ENCODE measurements around the gene DYNC2H1.
A peak's percentile ranks its signal among the peaks of the same experiment; 100 is the strongest.
"Not testable (repeated sequence)": the region's sequence is repeated elsewhere in the genome, so short reads cannot be mapped to it uniquely, and the experiment has no call there.

DYNC2H1 gene

DNA sequence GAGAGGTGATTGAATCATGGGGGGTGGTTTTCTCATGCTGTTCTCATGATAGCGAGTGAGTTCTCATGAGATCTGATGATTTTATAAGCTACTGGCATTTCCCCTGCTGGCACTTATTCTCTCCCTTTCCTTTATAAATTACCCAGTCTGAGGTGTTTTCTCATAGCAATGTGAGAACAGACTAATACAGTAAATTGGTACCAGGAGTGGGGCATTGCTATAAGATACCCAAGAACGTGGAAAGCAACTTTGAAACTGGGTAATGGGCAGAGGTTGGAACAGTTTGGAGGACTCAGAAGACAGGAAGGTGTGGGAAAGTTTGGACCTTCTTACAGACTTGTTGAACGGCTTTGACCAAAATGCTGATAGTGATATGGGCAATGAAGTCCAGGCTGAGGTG is 265.0 kb downstream of the DYNC2H1 start:
- DNase-seq: not testable (repeated sequence)

DNA sequence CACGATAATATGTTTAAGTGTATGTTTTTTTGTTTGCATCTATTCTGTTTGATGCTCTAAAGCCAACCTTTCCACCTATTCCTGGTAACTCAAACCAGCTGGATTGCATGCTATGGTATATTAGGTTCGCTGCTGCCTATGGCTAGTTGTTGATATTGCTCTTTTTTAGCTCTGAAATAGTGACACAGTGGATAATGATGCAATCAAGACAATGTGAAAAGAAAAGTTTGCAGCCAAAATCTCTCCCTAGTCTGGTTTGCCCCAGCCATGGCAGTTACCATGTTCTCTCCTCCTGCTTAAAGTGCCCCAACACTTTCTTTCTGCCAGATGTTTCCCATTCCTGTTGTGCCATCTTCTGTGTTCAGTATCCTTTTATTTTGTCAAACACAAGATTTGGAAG is 269.7 kb downstream of the DYNC2H1 start:
- DNase-seq: no peak

DNA sequence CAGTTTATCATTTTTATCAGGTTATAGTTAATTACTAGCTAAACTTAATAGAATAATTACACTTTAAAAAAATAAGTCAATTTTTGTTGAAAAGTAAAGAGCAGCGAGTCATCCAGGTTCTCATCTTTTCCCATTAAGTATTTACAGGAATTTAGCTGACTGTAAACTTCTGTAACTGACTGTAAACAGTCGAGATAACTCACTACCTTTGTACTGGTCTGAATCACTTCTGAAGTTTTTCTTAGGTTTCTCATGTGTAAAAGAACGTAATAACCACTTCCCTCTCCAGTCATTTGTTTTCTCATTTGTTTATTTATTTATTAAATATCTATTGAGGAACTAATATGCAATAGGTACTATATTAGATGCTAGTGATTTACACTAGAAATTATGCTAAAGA is 270.8 kb downstream of the DYNC2H1 start:
- DNase-seq: no peak

- no peak for DNase-seq
Measured at GRCh38 chr11:103384652-103385051, 275.4 kb downstream of the DYNC2H1 start.

DNA sequence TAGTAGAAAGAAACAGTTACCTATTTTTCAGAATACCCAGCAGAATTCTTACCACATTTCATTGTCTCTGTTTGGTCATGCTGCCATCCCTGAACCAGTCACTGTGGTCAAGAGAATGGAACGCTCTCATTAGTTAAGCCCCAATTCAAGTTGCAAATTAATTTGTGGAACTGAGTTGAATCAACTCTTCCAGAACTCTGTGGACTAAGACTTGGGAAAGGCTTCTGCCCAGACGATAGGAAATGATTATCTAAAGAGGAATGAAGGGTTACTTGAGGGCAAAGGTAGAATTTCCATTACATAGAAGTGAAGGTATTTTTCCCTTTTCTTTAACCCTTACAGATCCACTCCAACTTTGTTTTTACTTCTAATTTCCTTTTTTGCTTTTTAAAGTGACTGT is 286.4 kb downstream of the DYNC2H1 start:
- DNase-seq: no peak

DNA sequence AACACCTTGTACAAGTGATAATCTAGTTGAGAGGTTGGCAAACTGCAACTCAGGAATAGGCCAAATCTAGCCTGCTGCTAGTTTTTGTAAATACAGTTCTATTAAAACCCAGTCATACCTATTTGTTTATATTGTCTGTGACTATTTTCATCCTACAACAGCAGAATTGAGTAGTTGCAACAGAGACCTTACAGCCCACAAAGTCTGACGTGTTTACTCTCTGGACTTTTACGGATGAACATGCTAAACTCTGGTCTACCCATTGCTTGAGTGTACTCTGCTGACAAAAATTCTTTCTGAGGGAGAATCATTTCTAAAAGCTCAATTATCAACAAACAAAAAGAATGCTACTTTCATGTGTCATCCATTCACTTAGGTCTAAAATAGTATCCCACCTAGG is 287.0 kb downstream of the DYNC2H1 start:
- no peak for DNase-seq

DNA sequence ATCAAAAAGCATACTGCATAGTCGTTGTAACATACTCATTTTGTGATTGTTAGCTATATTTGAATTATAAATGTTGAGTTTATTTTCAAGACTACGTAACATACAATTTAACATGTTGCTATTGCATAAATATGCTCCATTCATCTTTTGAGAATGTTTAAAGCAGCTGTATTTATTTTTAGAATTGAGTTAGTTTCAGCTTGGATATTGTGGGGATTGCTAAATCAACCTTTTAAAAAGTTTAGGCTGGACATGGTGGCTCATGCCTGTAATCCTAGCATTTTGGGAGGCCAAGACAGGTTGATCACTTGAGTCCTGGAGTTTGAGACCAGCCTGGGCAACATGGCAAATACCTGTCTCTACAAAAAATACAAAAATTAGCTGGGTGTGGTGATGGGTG is 288.1 kb downstream of the DYNC2H1 start:
- no peak for DNase-seq

- no peak for DNase-seq
Measured at GRCh38 chr11:103398829-103399228, 289.6 kb downstream of the DYNC2H1 start.

- no peak for DNase-seq
Measured at GRCh38 chr11:103406357-103406756, 297.1 kb downstream of the DYNC2H1 start.

DNA sequence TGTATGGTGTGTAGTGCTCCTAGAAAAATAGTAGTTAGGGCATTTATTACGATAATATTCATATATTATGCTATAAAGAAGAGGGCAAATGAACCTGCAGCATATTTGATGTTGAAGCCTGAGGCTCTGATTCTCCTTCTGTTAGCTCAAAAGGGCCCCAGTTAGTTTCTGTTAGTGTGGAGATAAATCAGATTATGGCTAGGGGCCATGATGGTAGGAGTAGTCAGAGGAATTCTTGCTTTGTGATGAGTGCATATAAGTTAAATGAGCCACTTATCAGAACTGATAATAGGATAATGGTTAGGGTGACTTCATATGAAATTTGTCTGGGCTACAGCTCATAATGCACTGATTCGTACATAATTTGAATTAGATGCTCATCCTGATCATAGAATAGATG is 298.4 kb downstream of the DYNC2H1 start:
- no peak for DNase-seq

GRCh38 chr11:103413266-103413888 is 304.2 kb downstream of the DYNC2H1 start:
- no peak for DNase-seq

DNA sequence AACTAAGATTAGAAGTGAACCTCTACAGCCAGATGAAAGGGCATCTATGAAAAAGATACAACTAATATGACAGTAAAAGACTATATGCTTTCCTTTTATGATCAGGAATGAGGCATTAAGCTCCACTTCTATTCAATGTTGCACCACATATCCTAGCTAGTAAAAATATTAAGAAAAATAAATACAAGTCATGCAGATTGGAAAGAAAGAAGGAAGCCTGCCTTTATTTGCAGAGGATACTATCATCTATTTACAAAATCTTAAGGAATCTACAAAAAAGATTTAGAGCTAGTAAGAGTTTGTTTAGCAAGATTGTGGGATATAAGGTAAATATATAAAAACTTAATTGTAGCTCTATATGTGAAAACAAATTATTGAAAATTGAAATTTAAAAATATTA is 308.8 kb downstream of the DYNC2H1 start:
- DNase-seq: no peak

DNA sequence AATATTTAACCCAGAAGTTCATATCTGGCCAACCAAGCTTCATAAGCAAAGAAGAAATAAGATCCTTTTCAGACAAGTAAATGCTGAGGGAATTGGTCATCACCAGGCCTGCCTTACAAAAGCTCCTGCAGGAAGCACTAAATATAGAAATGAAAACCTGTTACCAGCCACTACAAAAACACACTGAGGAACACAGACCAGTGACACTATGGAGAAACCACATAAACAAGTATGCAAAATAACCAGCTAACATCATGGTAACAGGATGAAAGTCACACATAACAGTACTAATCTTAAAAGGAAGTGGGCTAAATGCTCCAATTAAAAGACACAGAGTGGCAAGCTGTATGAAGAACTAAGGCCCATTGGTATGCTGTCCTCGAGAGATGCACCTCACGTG is 311.4 kb downstream of the DYNC2H1 start:
- DNase-seq: no peak

DNA sequence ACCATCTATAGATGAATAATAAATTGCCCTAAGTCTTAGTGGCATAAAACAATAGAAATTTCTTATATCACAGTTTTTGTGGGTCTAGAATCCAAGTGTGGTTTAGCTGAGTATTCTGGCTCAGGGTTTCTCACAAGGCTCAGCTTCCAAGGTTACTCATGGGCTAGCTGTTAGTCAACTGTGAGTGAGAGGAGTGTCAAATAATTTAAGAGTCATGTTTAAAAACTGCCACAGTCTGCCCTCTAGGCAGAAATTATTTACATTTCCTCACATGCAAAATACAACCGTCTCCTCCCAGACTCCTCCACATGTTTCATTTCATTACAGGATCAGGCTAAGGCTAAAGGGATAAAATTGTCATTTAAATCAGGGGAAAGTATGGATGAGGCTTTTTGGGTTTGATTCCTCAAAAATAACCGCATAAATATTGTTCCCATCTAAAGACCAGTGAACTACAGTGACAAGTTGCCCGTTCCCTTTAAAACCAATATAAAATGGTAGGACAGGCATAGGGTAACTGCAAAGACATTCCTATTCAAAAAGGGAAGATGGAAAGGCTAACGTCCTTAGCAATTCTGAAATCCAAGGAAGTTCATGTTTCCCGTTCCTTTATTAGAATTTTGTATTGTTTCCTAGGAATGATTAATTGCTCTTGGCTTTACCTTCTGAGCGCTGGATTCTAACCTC is 324.3 kb downstream of the DYNC2H1 start:
- no peak for DNase-seq

- no peak for DNase-seq
Measured at GRCh38 chr11:103434073-103434411, 324.8 kb downstream of the DYNC2H1 start.

- DNase-seq: no peak
Measured at GRCh38 chr11:103436131-103436770, 327.0 kb downstream of the DYNC2H1 start.

- no peak for DNase-seq
Measured at GRCh38 chr11:103441021-103441420, 331.8 kb downstream of the DYNC2H1 start.

GRCh38 chr11:103448966-103449365 is 339.7 kb downstream of the DYNC2H1 start:
- DNase-seq: peak; percentile 71

DNA sequence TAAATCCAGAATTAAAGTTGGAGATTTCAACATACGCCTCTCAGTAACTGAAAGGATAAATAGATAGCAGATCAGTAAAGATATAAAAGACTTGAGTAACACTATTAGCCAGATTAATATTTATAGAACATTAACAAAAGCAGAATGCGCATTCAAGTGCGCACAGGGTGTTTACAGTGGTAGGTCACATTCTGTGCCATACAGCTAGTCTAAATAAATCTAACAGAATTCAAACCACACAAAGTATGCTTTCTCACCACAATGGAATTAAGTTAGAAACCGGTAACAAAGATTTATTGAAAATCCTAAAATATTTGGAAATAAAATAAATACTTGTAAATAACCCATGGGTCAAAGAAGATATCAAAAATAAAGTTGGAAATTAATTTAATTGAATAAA is 341.0 kb downstream of the DYNC2H1 start:
- DNase-seq: no peak

- DNase-seq: no peak
Measured at GRCh38 chr11:103453126-103453525, 343.9 kb downstream of the DYNC2H1 start.

DNA sequence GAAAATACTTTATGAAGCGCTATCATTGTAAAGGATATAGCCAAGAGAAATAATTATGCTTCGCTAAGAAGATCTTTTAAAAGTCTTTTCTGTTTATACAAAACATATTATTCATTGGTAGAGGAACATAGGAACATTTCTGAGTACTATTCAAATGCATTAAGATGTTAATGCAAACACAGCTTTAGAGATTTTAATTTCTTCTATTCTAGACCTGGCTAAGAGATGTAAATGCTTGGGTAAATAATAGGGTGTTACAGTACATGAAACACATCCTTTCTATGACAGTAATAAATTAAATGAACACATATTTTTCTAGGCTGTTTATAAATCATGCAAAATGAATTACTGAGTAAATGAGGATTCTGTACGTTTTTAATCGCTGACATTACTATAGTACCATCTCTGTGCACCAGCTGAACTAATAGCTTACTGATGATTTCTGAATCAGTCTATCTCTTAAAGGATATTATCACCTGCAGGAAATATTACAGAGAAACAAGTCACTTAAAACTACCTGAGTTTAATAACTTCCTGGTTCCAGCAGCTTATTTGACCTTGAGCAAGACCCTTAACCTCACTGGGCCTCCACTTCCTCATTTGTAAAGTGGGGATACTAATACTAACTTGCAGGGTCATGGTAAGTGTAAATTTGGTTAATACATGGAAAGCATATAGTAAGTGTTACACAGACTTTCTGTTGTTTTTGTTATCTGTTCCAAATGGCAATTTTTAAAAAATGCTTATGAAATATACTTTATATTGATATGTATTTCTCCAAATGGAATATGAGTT is 344.9 kb downstream of the DYNC2H1 start:
- no peak for DNase-seq

DNA sequence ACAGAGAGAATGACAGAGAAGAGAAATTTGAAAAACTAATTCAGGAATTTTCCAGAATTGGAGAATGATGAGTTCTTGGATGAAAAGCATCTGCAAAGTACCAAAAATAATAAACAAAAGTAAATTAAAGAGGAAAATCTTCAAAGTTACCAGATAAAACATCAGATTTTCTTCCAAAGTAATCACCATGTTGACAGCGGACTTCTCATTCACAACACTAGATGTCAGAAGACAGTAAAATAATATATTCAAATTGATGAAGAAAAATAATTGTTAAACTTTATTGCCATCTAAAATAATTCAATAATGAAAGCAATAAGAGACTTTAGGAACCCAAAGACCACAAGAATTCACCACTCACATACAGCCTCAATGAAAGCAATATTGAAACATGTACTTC is 355.2 kb downstream of the DYNC2H1 start:
- DNase-seq: no peak

- no peak for DNase-seq
Measured at GRCh38 chr11:103465555-103466140, 356.4 kb downstream of the DYNC2H1 start.

Measured in islet precursor cell (in vitro differentiated cells).